ENCODE results near the gene RNF126.

DNA sequence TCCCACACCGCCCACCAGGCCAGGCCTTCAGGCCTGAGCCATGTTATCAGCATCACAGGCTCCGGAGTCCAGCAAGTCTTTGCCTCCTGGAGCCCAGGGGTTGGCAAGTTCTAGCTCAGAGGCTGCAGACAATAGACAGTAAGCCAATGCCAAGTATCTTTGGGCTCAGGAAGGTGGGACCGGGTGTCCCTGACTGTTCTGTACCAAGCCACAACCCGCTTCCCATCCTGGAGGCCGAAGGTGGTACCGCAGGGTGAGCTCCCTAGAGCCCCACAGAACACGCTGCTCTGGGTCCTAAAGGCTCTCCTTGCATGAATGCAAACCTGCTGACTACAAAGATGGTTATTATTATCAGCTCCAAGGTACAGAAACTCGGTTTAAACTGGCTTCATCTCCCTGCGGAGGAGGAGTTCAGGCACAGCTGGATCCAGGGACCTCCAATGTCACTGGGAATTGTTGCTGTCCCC lies 7.6 kb upstream of the RNF126 start:
- TF ChIP-seq EZH2 (IDR thresholded peaks at IDR 0.05; ENCODE audit: borderline replicate concordance) = no peak
- TF ChIP-seq, protein P1, sequence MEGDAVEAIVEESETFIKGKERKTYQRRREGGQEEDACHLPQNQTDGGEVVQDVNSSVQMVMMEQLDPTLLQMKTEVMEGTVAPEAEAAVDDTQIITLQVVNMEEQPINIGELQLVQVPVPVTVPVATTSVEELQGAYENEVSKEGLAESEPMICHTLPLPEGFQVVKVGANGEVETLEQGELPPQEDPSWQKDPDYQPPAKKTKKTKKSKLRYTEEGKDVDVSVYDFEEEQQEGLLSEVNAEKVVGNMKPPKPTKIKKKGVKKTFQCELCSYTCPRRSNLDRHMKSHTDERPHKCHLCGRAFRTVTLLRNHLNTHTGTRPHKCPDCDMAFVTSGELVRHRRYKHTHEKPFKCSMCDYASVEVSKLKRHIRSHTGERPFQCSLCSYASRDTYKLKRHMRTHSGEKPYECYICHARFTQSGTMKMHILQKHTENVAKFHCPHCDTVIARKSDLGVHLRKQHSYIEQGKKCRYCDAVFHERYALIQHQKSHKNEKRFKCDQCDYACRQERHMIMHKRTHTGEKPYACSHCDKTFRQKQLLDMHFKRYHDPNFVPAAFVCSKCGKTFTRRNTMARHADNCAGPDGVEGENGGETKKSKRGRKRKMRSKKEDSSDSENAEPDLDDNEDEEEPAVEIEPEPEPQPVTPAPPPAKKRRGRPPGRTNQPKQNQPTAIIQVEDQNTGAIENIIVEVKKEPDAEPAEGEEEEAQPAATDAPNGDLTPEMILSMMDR (IDR thresholded peaks at IDR 0.05; ENCODE audit: poor library complexity) = no peak
- TF ChIP-seq EZH2phosphoT487 (IDR thresholded peaks at IDR 0.05; ENCODE audit: low read depth, severe bottlenecking, unreplicated experiment) = no peak

All from hepatocyte (in vitro differentiated cells).